ENCODE data around the gene RRP1B. TPM values are rescaled to one million over a fixed set of nuclear protein-coding genes. Genes with fewer than 3 reads are reported as not detected.

RRP1B gene
- total and polyA plus RNA-seq, 4 experiments from 2014 or later = 19.8 to 40.5 (median 39.0) TPM

DNA sequence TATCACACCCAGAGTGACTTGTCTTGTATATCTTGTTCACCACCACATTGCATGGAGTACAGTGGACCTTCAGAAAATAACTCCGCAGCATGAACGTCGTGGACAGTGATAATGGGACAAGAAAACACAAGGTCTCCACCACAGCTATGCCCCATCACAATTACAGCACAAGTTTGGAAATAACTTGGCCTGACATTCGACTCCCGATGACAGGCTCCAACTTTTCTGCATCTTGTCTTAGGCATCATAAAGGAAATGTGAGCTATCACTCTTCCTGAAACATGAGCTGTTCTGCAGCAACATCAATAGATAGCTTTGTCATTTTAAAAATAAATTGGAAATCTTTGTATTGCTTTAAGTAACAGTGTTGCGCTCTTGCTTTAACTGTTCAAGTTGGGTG lies 2.9 kb downstream of the RRP1B start:
- H3K4me3 Mint-ChIP-seq = peak overlapping the region in 2 of 8 donors; percentile 17 to 30
- H3K9me3 Mint-ChIP-seq = peaks cover 0 to 3% (median 0%) of the 10 kb centered on the region in 8 donors
- peaks cover 26% of the 10 kb centered on the region for H3K36me3 ChIP-seq (ENCODE audit: insufficient read depth, low read length)
- peaks cover 25 to 48% of the 10 kb centered on the region in 2 donors for H3K36me3 Mint-ChIP-seq
- no peak overlapping the region for H3K27ac ChIP-seq (ENCODE audit: low read depth, low read length)
- peaks cover 44 to 65% (median 52%) of the 10 kb centered on the region in 4 donors for H3K4me1 Mint-ChIP-seq
- H3K9me3 ChIP-seq (ENCODE audit: control insufficient read depth in 1 of 2, low read length in 2 of 2) = no peaks in the 10 kb centered on the region
- CTCF ChIA-PET (ENCODE audit: partially characterized antibody) = no interaction called here
- no peak overlapping the region for H3K4me3 ChIP-seq (ENCODE audit: low read length in 2 of 2)
- H3K27me3 ChIP-seq (ENCODE audit: insufficient read depth, low read length) = no peaks in the 10 kb centered on the region
- DNase-seq = no peak
- intact Hi-C loops (cut with micrococcal nuclease) = no loop called here
- POLR2A ChIA-PET (ENCODE audit: partially characterized antibody) = no interaction called here
- no peaks in the 10 kb centered on the region for H3K27me3 Mint-ChIP-seq
- H3K27ac Mint-ChIP-seq = peak overlapping the region in 3 of 7 donors; percentile 55 to 93 (median 61)
- H3K4me1 ChIP-seq (ENCODE audit: insufficient read depth, low read length) = peaks cover 34% of the 10 kb centered on the region

DNA sequence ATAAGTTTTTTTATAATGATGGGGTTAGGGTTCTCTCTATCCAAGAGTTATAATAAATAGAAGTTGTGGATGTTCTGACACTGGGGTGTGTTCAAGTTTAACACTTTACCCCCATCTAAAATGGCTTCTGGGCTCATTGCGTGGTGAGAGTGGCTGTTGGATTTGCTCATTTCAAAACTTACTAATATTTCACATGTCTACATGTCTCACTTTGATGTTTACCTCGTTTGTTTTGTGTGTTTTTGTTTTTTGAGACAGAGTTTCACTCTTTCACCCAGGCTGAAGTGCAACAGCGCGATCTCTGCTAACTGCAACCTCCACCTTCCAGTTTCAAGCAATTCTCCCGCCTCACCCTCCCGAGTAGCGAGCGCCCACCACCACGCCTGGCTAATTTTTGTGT lies 3.7 kb downstream of the RRP1B start:
- ChIA-PET CTCF (ENCODE audit: partially characterized antibody) (no interaction called here), POLR2A (ENCODE audit: partially characterized antibody) (no interaction called here)
- H3K4me3 ChIP-seq (ENCODE audit: low read length in 2 of 2) = no peak overlapping the region
- intact Hi-C loops (cut with micrococcal nuclease) = no loop called here
- no peak overlapping the region for H3K27ac ChIP-seq (ENCODE audit: low read depth, low read length)
- Mint-ChIP-seq H3K9me3 (peaks cover 0 to 3% (median 0%) of the 10 kb centered on the region in 8 donors), H3K36me3 (peaks cover 27 to 52% of the 10 kb centered on the region in 2 donors), H3K4me3 (no peak overlapping the region), H3K27me3 (no peaks in the 10 kb centered on the region), H3K27ac (peak overlapping the region in 5 of 7 donors; percentile 32 to 75 (median 37)), H3K4me1 (peaks cover 47 to 72% (median 58%) of the 10 kb centered on the region in 4 donors)
- no peak for DNase-seq
- H3K36me3 ChIP-seq (ENCODE audit: insufficient read depth, low read length) = peaks cover 26% of the 10 kb centered on the region
- H3K27me3 ChIP-seq (ENCODE audit: insufficient read depth, low read length) = no peaks in the 10 kb centered on the region
- peaks cover 38% of the 10 kb centered on the region for H3K4me1 ChIP-seq (ENCODE audit: insufficient read depth, low read length)
- H3K9me3 ChIP-seq (ENCODE audit: control insufficient read depth in 1 of 2, low read length in 2 of 2) = no peaks in the 10 kb centered on the region

- Histone ChIP-seq H3K4me1 (ENCODE audit: insufficient read depth, low read length) (peaks cover 29% of the 10 kb centered on the region), H3K36me3 (ENCODE audit: insufficient read depth, low read length) (peaks cover 26% of the 10 kb centered on the region), H3K27me3 (ENCODE audit: insufficient read depth, low read length) (no peaks in the 10 kb centered on the region), H3K4me3 (ENCODE audit: low read length in 2 of 2) (no peak overlapping the region), H3K9me3 (ENCODE audit: control insufficient read depth in 1 of 2, low read length in 2 of 2) (no peaks in the 10 kb centered on the region), H3K27ac (ENCODE audit: low read depth, low read length) (no peak overlapping the region)
- intact Hi-C loops (cut with micrococcal nuclease) = no loop called here
- ChIA-PET CTCF (ENCODE audit: partially characterized antibody) (no interaction called here), POLR2A (ENCODE audit: partially characterized antibody) (no interaction called here)
- H3K9me3 Mint-ChIP-seq = peaks cover 0 to 3% (median 0%) of the 10 kb centered on the region in 8 donors
- peaks cover 27 to 55% of the 10 kb centered on the region in 2 donors for H3K36me3 Mint-ChIP-seq
- peak overlapping the region in 2 of 8 donors; percentile 25 to 54 for H3K4me3 Mint-ChIP-seq
- peaks cover 48 to 72% (median 56%) of the 10 kb centered on the region in 4 donors for H3K4me1 Mint-ChIP-seq
- DNase-seq = no peak
- no peaks in the 10 kb centered on the region for H3K27me3 Mint-ChIP-seq
- H3K27ac Mint-ChIP-seq = peak overlapping the region in 2 of 7 donors; percentile 30 to 53
These were observed 5.0 kb downstream of the RRP1B start for GRCh38 chr21:43664358-43664757.

DNA sequence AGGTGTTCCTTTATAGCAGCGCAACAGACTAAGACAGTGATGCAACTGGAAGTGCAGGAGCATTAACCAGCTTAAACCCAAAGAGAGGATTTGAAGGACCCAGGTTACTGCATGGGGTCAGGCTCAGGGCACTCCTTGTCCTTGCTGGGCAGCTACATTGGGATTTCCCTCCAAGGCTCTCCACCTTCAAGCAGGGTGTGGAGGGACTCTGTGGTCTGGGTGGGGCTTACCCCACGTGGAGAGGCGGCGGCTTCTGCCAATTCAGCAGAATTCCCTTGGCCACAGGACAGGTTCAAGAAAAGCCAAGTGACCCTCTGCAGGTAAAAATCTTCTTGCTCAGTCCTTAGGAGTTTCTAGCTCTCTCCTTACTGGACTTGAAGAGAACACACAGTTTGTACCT lies 6.5 kb downstream of the RRP1B start:
- H3K27ac ChIP-seq (ENCODE audit: low read depth, low read length) = no peak overlapping the region
- peak overlapping the region in 1 of 8 donors; percentile 13 for H3K4me3 Mint-ChIP-seq
- no peaks in the 10 kb centered on the region for H3K9me3 ChIP-seq (ENCODE audit: control insufficient read depth in 1 of 2, low read length in 2 of 2)
- no peaks in the 10 kb centered on the region for H3K27me3 Mint-ChIP-seq
- peaks cover 43 to 74% (median 48%) of the 10 kb centered on the region in 4 donors for H3K4me1 Mint-ChIP-seq
- intact Hi-C loops (cut with micrococcal nuclease) = no loop called here
- no peaks in the 10 kb centered on the region for H3K27me3 ChIP-seq (ENCODE audit: insufficient read depth, low read length)
- peaks cover 0 to 2% (median 0%) of the 10 kb centered on the region in 8 donors for H3K9me3 Mint-ChIP-seq
- peaks cover 35 to 61% of the 10 kb centered on the region in 2 donors for H3K36me3 Mint-ChIP-seq
- DNase-seq = no peak
- POLR2A ChIA-PET (ENCODE audit: partially characterized antibody) = no interaction called here
- peaks cover 37% of the 10 kb centered on the region for H3K36me3 ChIP-seq (ENCODE audit: insufficient read depth, low read length)
- H3K27ac Mint-ChIP-seq = peak overlapping the region in 3 of 7 donors; percentile 47 to 66 (median 53)
- CTCF ChIA-PET (ENCODE audit: partially characterized antibody) = no interaction called here
- H3K4me3 ChIP-seq (ENCODE audit: low read length in 2 of 2) = no peak overlapping the region
- peaks cover 26% of the 10 kb centered on the region for H3K4me1 ChIP-seq (ENCODE audit: insufficient read depth, low read length)

DNA sequence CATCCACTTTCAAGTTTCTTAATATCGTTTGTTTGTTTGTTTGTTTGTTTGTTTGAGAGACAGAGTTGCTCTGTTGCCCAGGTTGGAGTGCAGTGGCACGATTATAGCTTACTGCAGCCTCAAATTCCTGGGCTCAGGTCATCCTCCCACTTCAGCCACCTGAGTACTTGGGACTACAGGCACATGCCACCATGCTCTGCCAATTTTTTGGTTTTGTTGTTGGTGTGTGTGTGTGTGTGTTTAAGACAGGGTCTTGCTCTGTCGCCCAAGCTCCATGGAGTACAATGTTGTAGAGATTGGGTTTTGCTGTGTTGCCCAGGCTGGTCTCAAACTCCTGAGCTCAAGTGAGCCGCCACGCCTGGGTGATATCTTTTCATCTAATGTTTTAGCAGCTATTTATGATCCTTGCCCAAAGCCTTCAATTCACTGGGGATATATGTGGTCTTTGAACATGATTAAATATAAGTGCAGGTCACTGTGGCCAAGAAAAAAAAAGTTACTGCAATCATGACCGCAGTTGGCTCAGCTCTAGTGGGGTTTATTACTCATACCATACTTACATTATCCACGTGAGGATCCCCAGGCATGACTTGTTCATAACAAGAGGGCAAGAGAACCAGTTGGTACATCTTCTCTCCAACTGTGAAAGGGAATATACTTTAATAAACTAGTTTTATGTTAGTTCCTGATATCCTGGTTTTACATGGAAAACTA lies 8.0 kb downstream of the RRP1B start:
- H3K9me3 Mint-ChIP-seq = peaks cover 0 to 2% (median 0%) of the 10 kb centered on the region in 8 donors
- peak overlapping the region in 1 of 8 donors; percentile 66 for H3K4me3 Mint-ChIP-seq
- no peaks in the 10 kb centered on the region for H3K27me3 ChIP-seq (ENCODE audit: insufficient read depth, low read length)
- intact Hi-C loops (cut with micrococcal nuclease) = no loop called here
- peaks cover 38 to 61% of the 10 kb centered on the region in 2 donors for H3K36me3 Mint-ChIP-seq
- no peak overlapping the region for H3K27ac ChIP-seq (ENCODE audit: low read depth, low read length)
- peaks cover 32 to 59% (median 34%) of the 10 kb centered on the region in 4 donors for H3K4me1 Mint-ChIP-seq
- CTCF ChIA-PET (ENCODE audit: partially characterized antibody) = no interaction called here
- peak overlapping the region in 2 of 7 donors; percentile 31 to 41 for H3K27ac Mint-ChIP-seq
- POLR2A ChIA-PET (ENCODE audit: partially characterized antibody) = no interaction called here
- H3K4me3 ChIP-seq (ENCODE audit: low read length in 2 of 2) = no peak overlapping the region
- H3K27me3 Mint-ChIP-seq = no peaks in the 10 kb centered on the region
- peaks cover 11% of the 10 kb centered on the region for H3K4me1 ChIP-seq (ENCODE audit: insufficient read depth, low read length)
- peaks cover 44% of the 10 kb centered on the region for H3K36me3 ChIP-seq (ENCODE audit: insufficient read depth, low read length)
- no peak for DNase-seq
- H3K9me3 ChIP-seq (ENCODE audit: control insufficient read depth in 1 of 2, low read length in 2 of 2) = no peaks in the 10 kb centered on the region

GRCh38 chr21:43669828-43670605 lies 10.7 kb downstream of the RRP1B start:
- no peak overlapping the region for H3K27ac ChIP-seq (ENCODE audit: low read depth, low read length)
- H3K27ac Mint-ChIP-seq = peak overlapping the region in 2 of 7 donors; percentile 35 to 54
- H3K4me1 Mint-ChIP-seq = peaks cover 18 to 39% (median 22%) of the 10 kb centered on the region in 4 donors
- no peaks in the 10 kb centered on the region for H3K9me3 ChIP-seq (ENCODE audit: control insufficient read depth in 1 of 2, low read length in 2 of 2)
- no peaks in the 10 kb centered on the region for H3K27me3 Mint-ChIP-seq
- intact Hi-C loops (cut with micrococcal nuclease) = no loop called here
- ChIA-PET POLR2A (ENCODE audit: partially characterized antibody) (no interaction called here), CTCF (ENCODE audit: partially characterized antibody) (no interaction called here)
- no peak for DNase-seq
- peaks cover 45 to 59% of the 10 kb centered on the region in 2 donors for H3K36me3 Mint-ChIP-seq
- H3K4me3 ChIP-seq (ENCODE audit: low read length in 2 of 2) = no peak overlapping the region
- H3K4me1 ChIP-seq (ENCODE audit: insufficient read depth, low read length) = peaks cover 5% of the 10 kb centered on the region
- peaks cover 39% of the 10 kb centered on the region for H3K36me3 ChIP-seq (ENCODE audit: insufficient read depth, low read length)
- H3K9me3 Mint-ChIP-seq = peaks cover 0 to 2% (median 0%) of the 10 kb centered on the region in 8 donors
- no peak overlapping the region for H3K4me3 Mint-ChIP-seq
- no peaks in the 10 kb centered on the region for H3K27me3 ChIP-seq (ENCODE audit: insufficient read depth, low read length)

- Mint-ChIP-seq H3K4me1 (peaks cover 0 to 10% (median 5%) of the 10 kb centered on the region in 4 donors), H3K27ac (no peak overlapping the region), H3K36me3 (peaks cover 49 to 74% of the 10 kb centered on the region in 2 donors), H3K9me3 (no peaks in the 10 kb centered on the region), H3K27me3 (no peaks in the 10 kb centered on the region), H3K4me3 (no peak overlapping the region)
- Histone ChIP-seq H3K27ac (ENCODE audit: low read depth, low read length) (no peak overlapping the region), H3K27me3 (ENCODE audit: insufficient read depth, low read length) (no peaks in the 10 kb centered on the region), H3K9me3 (ENCODE audit: control insufficient read depth in 1 of 2, low read length in 2 of 2) (no peaks in the 10 kb centered on the region), H3K4me1 (ENCODE audit: insufficient read depth, low read length) (no peaks in the 10 kb centered on the region), H3K4me3 (ENCODE audit: low read length in 2 of 2) (no peak overlapping the region), H3K36me3 (ENCODE audit: insufficient read depth, low read length) (peaks cover 53% of the 10 kb centered on the region)
- ChIA-PET CTCF (ENCODE audit: partially characterized antibody) (no interaction called here), POLR2A (ENCODE audit: partially characterized antibody) (interaction anchor here (1.0 kb wide), 1 partner anchor 113 kb away, joined by 3 read pairs; the partner anchor contains the start of gene RRP1)
- intact Hi-C loops (cut with micrococcal nuclease) = no loop called here
- no peak for DNase-seq
These were observed 16.5 kb downstream of the RRP1B start for GRCh38 chr21:43675871-43676270.
